Activated naive CD8-positive, alpha-beta T cell treated with anti-CD3 and anti-CD28 coated beads for 36 hours (primary cell): ENCODE data around the gene TACC2. TPM values are rescaled to one million over a fixed set of nuclear protein-coding genes. Genes with fewer than 3 reads are reported as not detected.

ENCODE experiments used
- DNase-seq: peaks from one replicate; pipeline ENCODE4 v3.0.0; 2021
- H3K27ac Mint-ChIP-seq: one replicate; pipeline ENCODE4 v1.8.0; 2022; ENCODE audit warnings: mild to moderate bottlenecking, moderate library complexity, mixed read lengths
- H3K27me3 Mint-ChIP-seq: one replicate; pipeline ENCODE4 v1.8.0; 2022; ENCODE audit warnings: mild to moderate bottlenecking, mixed read lengths
- H3K36me3 Mint-ChIP-seq: one replicate; pipeline ENCODE4 v1.8.0; 2021; ENCODE audit warnings: mild to moderate bottlenecking, mixed read lengths
- H3K4me1 Mint-ChIP-seq: one replicate; pipeline ENCODE4 v1.8.0; 2021; ENCODE audit warnings: mixed read lengths
- H3K4me3 Mint-ChIP-seq: one replicate; pipeline ENCODE4 v1.8.0; 2022; ENCODE audit warnings: mild to moderate bottlenecking, moderate library complexity, mixed read lengths
- H3K9me3 Mint-ChIP-seq: one replicate; pipeline ENCODE4 v1.8.0; 2022; ENCODE audit warnings: mixed read lengths
- total RNA-seq, 2 experiments: library from RNA; stranded (reverse); gene quantifications; one replicate each; pipeline ENCODE4 v1.2.3, GENCODE V29; 2021

Gene TACC2
- total RNA-seq, 2 experiments from 2014 or later: not detected

DNA sequence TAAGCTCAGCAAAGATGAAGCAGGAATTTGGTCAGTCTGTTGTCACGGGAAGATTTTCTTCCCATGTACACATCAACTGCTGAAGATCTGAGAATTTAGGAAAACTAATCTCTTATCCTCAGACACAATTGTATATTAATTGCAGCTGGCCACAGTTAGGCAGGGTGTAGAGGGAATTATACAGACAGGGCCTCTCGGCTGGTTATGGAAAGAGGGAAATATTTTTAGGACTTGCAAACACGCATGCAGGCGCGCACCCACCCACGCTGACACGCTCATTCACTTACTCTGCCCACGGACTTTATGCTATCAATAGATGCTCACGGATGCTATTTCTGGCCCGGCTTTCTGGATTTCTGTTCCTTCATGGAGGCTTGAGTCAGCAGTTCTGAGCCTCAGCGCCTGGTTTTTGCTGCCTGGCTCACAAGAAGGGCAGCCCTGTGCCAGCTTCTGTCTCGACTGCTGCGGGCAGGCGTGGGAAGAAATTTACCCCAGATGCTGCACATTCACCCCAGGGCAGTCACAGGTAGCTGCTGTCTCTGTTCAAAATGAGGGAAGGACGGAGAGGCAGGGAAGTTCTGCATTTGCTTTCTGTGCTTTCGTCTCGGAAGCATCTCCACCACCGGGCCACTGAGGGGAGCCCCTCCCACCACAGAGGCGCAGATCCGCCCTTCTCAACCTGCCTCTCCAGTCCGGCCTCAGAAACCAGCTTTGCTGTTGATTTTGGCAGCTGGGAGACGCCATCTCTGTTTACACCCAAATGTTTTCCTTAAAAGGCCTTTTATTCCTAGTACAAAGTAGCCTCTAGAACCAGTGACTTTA is 165.8 kb downstream of the TACC2 start:
- H3K4me3 Mint-ChIP-seq: no peak overlapping the region
- H3K27ac Mint-ChIP-seq: no peak overlapping the region
- no peaks in the 10 kb centered on the region for H3K4me1 Mint-ChIP-seq
- DNase-seq: no peak
- H3K9me3 Mint-ChIP-seq: no peaks in the 10 kb centered on the region
- no peaks in the 10 kb centered on the region for H3K36me3 Mint-ChIP-seq
- H3K27me3 Mint-ChIP-seq: peaks cover 18% of the 10 kb centered on the region

DNA sequence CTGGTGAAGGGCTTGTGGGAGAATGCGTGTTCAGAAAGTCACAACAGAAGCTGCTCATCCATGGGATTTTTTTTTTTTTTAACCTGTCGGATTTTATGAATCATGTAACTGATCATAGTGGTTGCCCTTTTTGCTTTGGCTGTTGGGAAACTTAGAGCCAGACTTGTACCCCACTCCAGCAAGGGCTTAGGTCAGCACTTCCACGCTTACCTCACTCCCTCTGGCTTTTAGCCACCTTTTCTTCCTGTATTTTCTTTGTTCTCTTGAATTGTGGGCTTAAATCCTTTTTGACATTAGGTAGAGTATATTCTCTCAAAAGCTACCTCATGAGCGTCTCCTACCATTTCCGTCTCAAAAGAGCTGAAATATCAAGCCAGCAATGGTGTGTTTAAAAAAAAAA is 168.5 kb downstream of the TACC2 start:
- no peaks in the 10 kb centered on the region for H3K9me3 Mint-ChIP-seq
- no peak overlapping the region for H3K4me3 Mint-ChIP-seq
- no peak overlapping the region for H3K27ac Mint-ChIP-seq
- no peaks in the 10 kb centered on the region for H3K4me1 Mint-ChIP-seq
- no peak for DNase-seq
- H3K27me3 Mint-ChIP-seq: peaks cover 44% of the 10 kb centered on the region
- H3K36me3 Mint-ChIP-seq: no peaks in the 10 kb centered on the region

DNA sequence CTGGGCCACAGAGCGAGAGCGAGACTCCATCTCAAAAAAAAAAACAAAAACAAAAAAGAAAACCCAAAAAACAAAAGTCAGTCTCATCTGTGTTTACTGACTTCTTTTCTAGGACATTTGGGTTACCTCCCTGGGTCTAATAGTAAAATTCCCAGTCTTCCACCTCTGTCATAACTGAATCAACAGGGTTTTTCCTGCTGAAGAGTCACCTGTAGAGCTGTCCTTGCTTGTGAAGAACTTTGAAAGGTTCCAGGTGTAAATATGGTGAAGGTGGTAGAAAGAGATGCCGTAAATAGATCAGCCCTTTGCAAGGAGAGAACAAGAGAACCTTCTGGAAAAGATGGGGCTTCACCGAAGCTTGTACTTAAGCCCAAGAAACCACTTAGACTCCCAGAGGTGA is 169.4 kb downstream of the TACC2 start:
- Mint-ChIP-seq H3K36me3 (no peaks in the 10 kb centered on the region), H3K27ac (no peak overlapping the region), H3K4me1 (no peaks in the 10 kb centered on the region), H3K9me3 (no peaks in the 10 kb centered on the region), H3K27me3 (peaks cover 53% of the 10 kb centered on the region), H3K4me3 (no peak overlapping the region)
- no peak for DNase-seq

DNA sequence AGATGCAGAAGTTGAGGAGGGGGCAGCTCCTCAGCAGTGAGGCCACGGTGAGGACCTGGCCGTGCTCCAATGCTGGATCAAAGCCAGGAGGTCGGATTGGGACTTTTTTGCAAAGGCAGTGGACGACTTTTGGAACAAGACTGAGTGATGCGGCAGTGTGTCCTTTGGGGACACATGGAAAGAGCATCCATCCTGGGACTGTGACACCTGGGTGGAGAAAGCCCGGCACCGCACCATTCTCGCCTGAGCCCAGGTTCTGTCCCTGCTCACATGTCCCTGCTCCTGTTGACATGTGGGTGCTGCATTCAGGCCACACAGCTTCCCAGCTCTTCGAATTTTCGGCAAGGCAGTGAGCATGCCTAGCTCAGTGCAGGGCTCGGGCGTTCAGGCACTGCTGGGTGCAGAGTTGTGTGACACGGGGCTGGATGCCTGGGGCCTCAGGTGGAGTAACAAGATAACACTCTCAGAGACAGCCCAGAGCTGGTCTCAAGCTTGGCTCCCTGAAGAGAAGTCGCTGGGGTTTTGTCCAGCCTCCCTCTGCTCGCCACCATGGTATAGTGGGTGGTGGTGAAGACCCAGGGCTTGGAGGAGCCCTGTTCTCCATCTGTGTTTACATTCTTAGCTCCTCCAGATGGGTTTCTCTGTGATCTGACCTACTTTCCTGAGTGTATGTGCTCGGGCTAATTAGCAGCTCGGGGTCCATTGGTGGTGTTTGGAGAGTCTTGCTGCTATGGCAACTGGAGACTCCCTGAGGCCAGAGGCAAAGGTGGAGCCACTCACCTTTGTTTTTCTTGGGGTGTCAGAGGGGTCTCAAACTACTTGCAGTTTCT is 170.4 kb downstream of the TACC2 start:
- Mint-ChIP-seq H3K36me3 (no peaks in the 10 kb centered on the region), H3K27me3 (peaks cover 60% of the 10 kb centered on the region), H3K4me1 (peaks cover 3% of the 10 kb centered on the region), H3K27ac (no peak overlapping the region), H3K4me3 (no peak overlapping the region), H3K9me3 (no peaks in the 10 kb centered on the region)
- DNase-seq: no peak

DNA sequence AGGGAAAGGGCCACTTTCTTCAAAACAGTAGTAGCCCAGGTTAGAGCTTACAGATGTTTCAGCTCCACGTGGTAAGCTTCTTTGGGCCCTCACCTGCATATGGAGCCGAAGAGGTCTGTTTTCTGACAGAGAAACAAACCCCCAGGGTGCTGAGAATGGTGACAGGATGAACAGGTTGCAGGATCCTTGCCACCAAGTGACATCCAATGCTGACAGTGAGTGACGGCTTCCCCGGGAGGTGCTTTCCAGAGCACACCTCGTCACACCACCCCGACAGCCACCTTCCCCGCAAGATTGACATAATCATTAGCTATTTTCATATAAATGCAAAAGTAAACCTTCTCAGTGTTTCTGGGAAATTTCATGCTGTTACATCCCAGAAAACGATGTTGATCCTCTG is 172.8 kb downstream of the TACC2 start:
- H3K9me3 Mint-ChIP-seq: no peaks in the 10 kb centered on the region
- peaks cover 8% of the 10 kb centered on the region for H3K4me1 Mint-ChIP-seq
- H3K4me3 Mint-ChIP-seq: no peak overlapping the region
- no peaks in the 10 kb centered on the region for H3K36me3 Mint-ChIP-seq
- DNase-seq: no peak
- H3K27ac Mint-ChIP-seq: no peak overlapping the region
- H3K27me3 Mint-ChIP-seq: peaks cover 78% of the 10 kb centered on the region

DNA sequence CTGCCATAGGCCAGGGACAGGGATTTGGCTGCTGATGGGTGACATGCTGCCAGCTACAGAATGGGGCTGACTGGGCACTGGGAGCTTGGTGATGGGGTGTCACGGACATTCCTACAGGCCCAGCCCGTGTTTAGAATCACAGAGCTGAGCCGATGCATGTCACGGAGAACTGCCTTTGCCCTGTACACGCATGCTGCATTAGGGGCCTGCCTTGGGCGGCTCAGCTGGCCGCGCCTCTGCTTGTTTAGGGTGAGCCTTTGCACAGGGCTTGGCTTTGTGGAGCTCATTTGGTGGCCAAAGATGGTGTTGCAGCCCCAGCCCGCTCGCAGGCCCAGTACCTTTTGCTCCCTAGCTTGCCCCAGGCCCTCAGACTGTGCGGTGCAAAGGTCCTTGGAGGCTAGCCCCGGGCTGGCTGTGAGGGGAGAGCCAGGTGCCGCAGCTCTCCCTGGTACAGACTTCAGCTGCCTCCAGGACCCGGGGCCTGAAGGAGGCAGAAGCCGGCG is 173.8 kb downstream of the TACC2 start:
- DNase-seq: no peak
- H3K9me3 Mint-ChIP-seq: no peaks in the 10 kb centered on the region
- H3K27ac Mint-ChIP-seq: no peak overlapping the region
- no peak overlapping the region for H3K4me3 Mint-ChIP-seq
- peaks cover 8% of the 10 kb centered on the region for H3K4me1 Mint-ChIP-seq
- H3K36me3 Mint-ChIP-seq: no peaks in the 10 kb centered on the region
- H3K27me3 Mint-ChIP-seq: peaks cover 78% of the 10 kb centered on the region

DNA sequence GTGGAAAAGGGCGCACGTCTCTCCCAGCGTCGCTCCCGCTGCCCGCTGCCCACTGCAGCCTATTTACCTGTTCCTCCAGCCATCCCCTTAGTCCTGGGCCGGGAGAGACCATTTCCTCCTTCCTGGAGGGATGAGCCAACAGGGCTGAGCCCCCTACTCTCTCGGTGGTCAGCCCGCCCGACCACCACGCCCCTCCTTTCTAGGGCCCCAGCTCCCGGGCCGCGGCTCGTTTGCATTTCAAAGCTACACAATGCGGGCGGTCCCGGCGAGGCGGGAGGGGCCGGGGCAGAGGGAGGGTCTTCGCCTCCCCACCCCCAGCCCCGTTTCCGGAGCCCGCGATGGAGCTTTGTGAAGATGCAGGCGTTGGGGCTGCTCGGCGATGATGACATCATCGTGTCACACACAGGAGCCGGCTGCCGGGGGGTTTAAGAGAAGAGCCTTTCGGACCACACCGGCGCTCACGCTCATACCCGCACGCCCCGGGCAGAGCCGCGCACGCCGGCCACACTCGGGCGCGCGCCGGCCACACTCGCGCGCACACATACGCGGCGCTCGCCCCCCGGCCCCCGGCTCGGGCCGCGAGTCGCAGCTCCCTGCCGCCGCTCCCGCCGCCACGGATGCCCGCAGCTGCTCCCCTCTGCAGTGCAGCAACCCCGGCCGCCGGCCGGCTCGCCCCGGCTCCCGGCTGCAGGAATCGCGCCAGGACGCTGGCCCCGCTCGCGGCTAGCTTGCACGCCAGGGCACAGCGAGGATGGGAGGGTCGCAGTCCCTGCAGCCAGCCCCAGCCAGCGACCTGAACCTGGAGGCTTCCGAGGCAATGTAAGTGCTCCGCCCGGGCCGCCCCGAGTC is 174.4 kb downstream of the TACC2 start:
- Mint-ChIP-seq H3K27me3 (peaks cover 80% of the 10 kb centered on the region), H3K36me3 (no peaks in the 10 kb centered on the region), H3K9me3 (no peaks in the 10 kb centered on the region), H3K4me3 (no peak overlapping the region), H3K4me1 (peaks cover 8% of the 10 kb centered on the region), H3K27ac (no peak overlapping the region)
- peak; percentile 16 for DNase-seq

DNA sequence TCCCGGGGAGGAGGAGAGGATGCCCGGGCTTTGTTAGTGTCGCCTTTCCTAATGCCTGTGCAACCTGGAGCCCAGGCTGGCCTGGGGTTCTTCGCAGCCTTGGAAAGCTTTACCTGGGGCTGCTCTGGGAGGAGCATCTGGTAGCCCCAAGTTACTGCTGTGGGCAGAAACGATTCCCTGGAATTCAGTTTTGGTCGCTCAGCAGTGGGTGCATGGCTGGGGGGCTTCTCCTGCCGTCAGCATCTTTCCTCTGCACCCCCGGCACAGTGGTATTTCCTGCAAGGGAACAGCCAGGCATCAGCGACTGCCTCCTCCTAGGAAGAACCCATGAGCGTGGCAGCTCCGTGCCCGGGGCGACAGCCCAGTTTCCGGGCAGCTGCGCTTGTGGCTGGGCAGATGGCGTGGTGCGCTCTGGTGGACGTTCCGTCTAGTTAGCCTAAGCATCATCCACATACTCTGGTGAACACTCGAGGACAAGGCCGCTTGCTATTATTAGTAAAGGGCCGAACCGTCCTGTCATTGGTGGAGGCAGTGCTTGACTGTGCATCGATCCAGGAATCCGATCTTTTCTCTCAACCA is 175.1 kb downstream of the TACC2 start:
- no peaks in the 10 kb centered on the region for H3K36me3 Mint-ChIP-seq
- peaks cover 8% of the 10 kb centered on the region for H3K4me1 Mint-ChIP-seq
- no peak for DNase-seq
- no peak overlapping the region for H3K4me3 Mint-ChIP-seq
- H3K9me3 Mint-ChIP-seq: no peaks in the 10 kb centered on the region
- no peak overlapping the region for H3K27ac Mint-ChIP-seq
- H3K27me3 Mint-ChIP-seq: peaks cover 78% of the 10 kb centered on the region

DNA sequence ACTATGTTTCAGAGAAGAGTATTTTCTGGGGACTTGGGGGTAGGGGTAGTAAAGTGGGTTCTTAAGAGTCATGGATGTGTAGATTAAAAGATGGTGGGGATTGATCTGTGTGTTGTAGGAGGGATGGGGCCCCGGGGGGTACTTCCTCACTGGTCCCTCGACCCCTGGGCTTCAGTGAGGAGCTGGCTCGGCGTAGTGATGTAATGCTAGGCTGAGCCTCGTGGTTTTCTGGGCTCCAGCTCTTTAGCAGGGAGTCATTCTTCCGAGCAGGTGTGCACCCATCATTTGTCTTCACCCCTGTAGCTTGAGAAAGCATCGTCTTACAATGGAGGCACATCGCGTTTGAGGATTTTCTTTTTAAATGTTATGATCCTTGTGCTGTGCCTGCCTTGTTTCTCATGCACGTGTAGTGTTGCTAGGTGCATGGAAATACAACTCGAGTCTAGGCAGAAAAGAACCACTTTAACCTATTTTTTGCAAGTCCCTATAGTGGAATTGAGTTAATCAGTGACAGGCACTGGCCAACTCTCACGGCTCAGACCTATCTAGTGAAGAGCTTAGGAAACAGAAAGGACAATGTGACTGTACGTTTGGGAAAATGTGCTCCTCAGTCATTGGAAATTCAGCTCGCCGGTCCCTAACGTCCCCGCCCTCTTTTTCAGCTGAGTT is 176.0 kb downstream of the TACC2 start:
- Mint-ChIP-seq H3K9me3 (no peaks in the 10 kb centered on the region), H3K4me3 (no peak overlapping the region), H3K27me3 (peaks cover 81% of the 10 kb centered on the region)

DNA sequence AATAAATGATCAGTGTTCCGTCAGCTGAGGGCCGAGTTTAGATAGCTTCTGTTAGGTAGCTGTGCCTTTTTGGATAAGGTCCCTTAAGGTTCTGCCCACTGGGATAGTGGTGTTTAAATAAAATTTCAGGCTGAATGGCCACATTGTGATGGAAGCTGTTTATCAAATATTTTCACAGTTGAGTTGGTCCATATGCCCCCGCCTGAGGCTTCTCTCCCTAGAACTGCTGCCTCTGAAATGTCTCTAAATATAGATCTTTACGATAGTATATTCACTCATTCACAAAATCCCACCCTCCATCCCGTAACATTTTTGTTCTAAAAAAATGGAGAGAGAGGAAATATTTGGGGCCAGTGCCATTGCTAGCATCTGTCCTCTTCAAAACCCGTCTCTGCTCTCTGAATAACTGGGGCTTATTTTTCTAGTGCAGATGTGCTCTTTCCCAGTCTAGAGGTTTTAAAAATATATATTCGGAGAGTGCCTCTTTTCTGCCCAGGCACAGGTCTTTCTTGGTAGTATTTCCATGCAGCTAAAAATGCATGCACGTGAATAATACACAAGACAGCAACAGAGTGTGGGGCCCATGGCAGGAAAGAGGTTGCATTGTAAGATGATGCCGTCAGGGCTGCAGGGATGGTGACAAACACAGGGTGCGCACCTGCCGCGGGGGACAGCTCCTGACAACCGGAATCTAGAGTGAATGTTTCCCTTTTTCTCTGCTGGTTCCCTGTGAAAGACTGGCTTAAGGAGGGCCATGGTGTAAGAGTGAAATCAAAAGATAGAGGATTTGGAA is 176.7 kb downstream of the TACC2 start:
- Mint-ChIP-seq H3K4me1 (peaks cover 8% of the 10 kb centered on the region), H3K36me3 (no peaks in the 10 kb centered on the region), H3K4me3 (no peak overlapping the region), H3K27me3 (peaks cover 79% of the 10 kb centered on the region), H3K27ac (no peak overlapping the region), H3K9me3 (no peaks in the 10 kb centered on the region)
- DNase-seq: no peak

More for the DNA sequence above, 176.0 kb downstream of the TACC2 start:
- Mint-ChIP-seq H3K36me3 (no peaks in the 10 kb centered on the region), H3K27ac (no peak overlapping the region), H3K4me1 (peaks cover 8% of the 10 kb centered on the region)
- no peak for DNase-seq

DNA sequence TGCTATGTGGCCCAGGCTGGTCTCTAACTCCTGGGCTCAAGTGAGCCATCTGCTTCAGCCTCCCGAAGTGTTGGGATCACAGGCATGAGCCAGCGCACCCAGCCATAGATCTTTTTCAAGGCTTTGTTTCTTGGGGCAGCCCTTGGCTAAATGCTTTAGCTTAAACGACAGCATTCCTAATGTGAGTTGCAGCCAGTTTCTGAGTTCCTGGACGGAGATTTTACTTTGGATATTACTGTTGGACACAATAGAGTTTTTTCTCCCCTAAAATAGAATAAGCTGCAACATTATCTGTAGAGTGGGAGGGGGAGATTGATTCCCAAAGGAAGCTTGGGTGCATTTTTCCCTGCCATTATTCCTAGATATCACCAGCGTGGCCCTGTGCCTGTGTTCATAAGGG is 179.1 kb downstream of the TACC2 start:
- no peak for DNase-seq
- H3K36me3 Mint-ChIP-seq: no peaks in the 10 kb centered on the region
- H3K9me3 Mint-ChIP-seq: no peaks in the 10 kb centered on the region
- H3K27me3 Mint-ChIP-seq: peaks cover 58% of the 10 kb centered on the region
- peaks cover 8% of the 10 kb centered on the region for H3K4me1 Mint-ChIP-seq
- H3K4me3 Mint-ChIP-seq: no peak overlapping the region
- no peak overlapping the region for H3K27ac Mint-ChIP-seq

DNA sequence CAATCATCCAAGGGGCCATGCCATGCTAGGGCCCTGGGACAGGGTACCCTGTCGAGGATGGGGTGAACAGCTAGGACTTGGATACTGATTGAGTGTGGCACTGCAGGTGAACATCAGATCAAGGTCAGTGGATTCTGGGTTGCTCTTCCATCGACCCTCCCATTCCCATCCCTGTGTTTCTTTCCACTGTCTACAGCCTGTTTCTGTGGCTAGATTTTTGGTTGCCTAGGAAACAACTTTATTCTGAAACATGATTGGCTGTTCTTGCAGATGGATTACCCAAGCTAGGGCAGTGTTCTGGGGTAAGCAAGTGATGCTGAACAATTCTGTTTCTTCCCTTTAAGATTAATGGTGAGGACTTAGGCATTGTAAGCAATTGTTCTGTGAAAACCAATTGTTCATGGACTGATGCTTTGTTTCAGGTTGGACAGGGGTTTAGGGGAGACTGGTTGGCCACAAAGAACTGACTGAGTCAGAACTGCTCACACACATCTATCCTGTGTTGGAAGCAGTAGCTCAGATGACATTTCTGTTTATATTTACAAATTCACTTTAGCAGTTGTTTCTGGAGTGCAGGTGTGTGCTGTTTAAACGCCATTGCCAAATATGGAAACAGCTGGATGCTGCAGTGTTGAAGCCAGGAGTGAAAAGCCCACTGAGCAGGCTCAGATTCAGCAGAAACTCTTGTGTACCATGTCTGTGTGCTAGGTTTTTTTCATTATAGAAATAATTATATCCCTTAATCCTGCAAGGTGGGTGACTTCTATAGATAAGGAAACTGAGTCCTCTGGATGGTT is 179.8 kb downstream of the TACC2 start:
- peaks cover 54% of the 10 kb centered on the region for H3K27me3 Mint-ChIP-seq
- H3K4me1 Mint-ChIP-seq: peaks cover 8% of the 10 kb centered on the region
- H3K36me3 Mint-ChIP-seq: no peaks in the 10 kb centered on the region
- no peak for DNase-seq
- no peak overlapping the region for H3K27ac Mint-ChIP-seq
- no peaks in the 10 kb centered on the region for H3K9me3 Mint-ChIP-seq
- H3K4me3 Mint-ChIP-seq: no peak overlapping the region

DNA sequence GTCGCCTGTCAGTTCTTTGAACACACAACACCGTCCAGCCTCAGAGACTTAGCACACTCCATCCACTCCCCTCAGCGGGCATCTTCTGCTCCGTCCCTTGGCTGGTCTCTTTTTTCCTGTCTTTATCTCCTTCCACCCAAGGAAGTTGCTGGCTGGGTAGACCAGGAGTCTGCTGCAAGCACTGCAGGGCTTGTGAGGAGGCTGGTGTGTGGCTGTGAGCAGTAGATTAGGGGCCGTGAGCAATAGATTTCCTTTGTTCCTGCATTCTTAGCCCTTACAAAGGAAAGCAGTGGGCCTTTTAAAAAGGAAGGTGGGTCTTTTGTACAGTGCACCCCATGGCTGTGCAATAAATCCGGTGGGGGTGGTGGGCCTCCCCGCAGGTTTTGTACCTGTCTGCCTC is 181.8 kb downstream of the TACC2 start:
- H3K9me3 Mint-ChIP-seq: no peaks in the 10 kb centered on the region
- DNase-seq: no peak

More for the DNA sequence above, 181.8 kb downstream of the TACC2 start:
- Mint-ChIP-seq H3K27me3 (peaks cover 38% of the 10 kb centered on the region), H3K27ac (no peak overlapping the region), H3K4me3 (no peak overlapping the region), H3K4me1 (no peaks in the 10 kb centered on the region), H3K36me3 (no peaks in the 10 kb centered on the region)
